IPS-11a (cell line): ENCODE results near the gene RBKS.
A peak's percentile ranks its signal among the peaks of the same experiment; 100 is the strongest.
"Not testable (repeated sequence)": the region's sequence is repeated elsewhere in the genome, so short reads cannot be mapped to it uniquely, and the experiment has no call there.

Experiments
- H3K4me3 ChIP-seq: one replicate; pipeline ENCODE4 v1.5.1; 2013; ENCODE audit warnings: low read depth, low read length, control low read depth

The RBKS gene

DNA sequence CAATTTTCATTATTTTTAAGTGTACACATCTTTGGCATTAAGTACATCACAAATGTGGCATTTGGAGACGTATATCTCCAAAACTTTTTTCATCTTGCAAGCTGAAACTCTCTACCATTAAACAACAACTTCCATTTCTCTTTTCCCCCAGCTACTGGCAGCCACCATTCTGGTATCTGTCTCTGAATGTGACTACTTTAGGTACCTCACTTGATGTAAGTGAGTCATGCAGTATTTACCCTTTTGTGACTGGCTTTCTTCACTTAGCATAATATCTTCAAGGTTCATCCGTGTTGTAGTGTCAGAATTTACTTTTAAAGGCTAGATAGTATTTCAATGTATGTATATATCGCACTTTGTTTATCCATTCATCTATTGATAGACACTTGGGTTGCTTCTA is 17.4 kb upstream of the RBKS start:
- no peak overlapping the region for H3K4me3 ChIP-seq

DNA sequence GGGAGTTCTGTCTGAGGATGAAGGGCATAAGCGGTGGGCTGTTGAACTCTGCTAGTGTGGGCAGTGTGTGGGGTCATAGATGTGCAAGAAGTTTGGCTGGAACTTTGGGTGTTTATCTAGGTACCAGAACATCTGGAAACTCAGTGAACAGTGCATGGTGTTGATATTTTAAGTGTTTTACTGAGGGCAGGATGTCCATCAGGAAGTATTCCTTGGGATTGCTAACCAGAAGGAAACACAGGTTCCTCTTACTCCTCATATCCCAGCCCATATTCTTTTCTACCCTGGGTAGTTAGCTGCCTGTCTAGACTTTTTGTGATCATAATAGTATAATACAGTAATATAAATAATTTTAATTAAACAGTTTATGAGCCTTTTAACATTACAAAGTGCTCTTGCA is 15.9 kb upstream of the RBKS start:
- no peak overlapping the region for H3K4me3 ChIP-seq

DNA sequence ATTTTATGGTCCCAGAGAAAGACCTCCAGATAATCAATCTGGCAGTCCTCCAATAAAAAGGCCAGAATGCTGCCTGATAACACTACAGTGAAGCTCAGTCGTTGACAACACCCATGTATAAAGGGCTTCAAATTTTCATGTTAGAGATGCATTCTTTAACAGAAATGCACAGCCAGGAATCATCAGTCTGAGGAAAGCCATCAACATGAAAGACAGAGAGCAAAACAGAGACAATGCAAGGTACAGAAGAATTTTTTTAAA is 14.1 kb upstream of the RBKS start:
- H3K4me3 ChIP-seq, result no peak overlapping the region

DNA sequence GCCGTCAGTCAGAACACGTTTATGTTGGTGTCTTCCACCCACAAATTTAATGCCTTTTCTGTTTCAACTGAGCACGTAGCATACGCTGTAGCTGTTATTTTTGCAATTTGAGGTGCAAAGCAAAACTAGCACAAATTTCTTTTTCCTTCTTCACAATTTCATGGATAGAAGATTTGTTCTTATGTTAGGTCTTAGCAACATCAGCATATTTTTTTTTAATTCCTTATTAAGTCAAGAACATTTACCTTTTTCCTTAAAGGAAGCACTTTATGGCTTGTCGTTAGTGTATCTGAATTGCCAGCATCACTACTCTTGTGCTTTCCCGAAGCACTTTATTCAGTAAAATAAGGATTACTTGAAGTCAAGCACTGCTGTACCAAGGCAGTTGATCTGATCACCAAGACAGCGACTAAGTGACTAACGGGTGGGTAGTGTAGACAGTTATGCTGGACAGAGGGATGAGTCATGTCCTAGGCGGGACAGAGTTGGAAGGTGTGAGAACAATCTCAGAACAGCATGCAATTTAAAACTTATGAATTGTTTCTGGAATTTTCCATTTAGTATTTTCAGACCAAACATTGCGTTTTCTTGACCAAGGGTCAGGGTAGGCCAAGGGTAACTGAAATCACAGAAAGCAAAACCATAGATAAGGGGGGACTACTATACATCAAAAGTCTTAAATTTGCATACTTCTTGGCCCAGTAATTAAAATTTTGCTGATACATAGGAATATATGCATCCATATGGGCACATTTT is 13.6 kb upstream of the RBKS start:
- H3K4me3 ChIP-seq, result no peak overlapping the region

DNA sequence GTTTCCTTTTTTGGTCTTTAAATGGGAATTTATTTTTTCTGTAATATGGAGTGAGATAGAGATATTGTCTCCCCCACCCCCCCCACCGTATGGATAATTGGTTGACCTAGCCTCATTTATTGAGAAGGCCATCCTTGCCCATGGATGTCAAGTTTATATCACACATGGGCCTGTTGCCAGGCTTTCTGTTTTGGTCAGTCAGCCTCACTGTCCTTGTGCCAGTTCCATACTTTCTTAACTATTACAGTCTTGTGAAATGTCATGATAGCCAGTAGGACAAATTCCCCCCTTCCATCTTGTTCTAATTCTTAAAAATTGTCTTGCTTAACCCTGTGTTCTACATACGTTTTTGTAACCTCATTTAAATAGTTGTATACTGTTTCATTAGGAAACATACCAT is 12.8 kb upstream of the RBKS start:
- no peak overlapping the region for H3K4me3 ChIP-seq

DNA sequence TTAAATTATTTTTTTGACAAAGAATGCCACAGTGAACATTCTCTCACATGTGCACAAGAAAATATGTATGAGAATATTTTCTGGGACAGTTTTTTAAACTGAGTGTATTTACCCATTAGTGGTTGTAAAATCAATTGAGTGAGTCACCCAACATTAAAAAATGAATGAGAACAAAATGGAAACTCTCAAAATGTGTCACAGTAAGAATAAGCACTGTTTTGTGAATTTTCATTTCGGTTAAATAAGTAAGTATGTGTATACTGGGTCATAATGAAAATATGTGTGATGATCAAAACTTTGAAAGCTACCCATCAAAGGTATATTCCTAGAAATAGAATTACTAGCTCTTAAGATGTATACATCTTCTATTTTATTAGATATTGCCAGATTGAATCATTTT is 11.9 kb upstream of the RBKS start:
- no peak overlapping the region for H3K4me3 ChIP-seq

DNA sequence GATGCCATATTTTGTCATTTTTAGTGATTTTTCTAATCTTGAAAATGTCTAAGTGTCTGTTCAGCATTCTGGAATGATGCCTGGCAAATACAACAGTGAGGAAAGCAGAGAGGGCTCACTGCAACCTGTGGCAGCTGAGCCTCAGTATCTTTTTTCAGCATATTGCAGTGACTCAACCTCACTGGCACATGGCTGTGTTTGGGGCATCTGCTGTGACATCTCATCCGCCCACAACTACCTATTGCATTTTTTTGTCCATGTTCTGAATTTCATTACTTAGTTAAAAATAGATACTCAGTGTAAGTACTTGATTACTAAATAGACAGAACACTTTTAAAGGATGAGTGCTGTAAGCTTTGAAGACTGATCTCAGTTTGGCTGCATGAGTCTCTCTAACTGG is 11.0 kb upstream of the RBKS start:
- no peak overlapping the region for H3K4me3 ChIP-seq

DNA sequence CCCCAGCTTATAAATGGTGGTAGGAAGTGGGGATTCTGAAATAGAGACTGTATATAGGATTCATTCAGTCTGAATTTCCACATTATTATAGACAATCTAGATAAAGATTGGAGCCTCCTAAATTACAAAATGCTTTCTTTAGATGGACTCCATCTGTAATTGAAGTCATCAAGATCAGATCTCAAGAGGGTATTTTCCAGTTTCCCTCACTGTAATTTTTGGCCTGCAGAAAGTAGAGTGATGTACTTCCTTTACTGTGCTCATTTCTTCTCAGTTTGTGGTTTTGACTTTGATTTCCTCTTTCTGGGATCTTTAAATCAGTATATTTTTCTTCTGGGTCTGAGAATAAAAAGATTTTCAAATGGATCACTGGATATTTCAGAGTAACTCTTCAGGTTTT is 7.5 kb upstream of the RBKS start:
- no peak overlapping the region for H3K4me3 ChIP-seq

DNA sequence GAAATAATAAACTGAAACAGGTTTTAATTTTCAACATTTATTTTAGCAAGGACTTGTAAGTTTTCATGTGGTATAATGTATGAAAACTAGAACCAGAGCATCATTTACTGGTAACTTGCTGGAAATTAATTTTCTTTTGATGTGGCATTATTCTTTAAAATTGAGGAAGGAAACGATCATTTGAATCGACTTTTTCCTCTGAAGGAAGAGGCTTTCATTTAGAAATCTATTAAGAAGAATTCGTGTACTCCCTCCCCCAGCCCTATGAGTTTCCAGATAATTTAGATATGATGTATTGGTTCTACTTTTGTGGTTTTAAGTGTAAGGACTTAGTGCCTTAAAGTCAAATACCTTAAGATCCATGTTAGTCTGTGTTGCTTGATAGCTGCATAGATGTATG is 2.8 kb upstream of the RBKS start:
- H3K4me3 ChIP-seq, result no peak overlapping the region

DNA sequence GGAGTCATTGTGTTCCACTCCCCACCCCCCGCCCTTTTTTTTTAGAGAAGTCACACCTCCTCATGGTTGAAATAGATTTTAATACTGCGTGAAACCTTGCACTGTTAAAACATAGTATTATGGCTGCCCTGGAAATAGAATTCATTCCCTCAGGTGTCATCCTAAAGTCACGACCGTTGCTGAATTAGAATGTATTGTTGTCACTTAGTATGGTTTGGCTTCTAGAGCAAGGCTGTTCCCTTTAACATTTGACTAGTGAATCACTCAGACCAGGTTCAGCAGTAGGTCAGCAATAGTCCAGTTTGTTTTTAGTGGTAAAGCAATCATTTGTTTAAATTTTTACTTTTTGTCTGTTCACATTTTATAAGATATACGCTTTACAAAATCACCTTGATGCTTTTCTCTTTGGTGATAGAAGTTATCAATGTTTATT is 1.5 kb upstream of the RBKS start:
- H3K4me3 ChIP-seq, result no peak overlapping the region

DNA sequence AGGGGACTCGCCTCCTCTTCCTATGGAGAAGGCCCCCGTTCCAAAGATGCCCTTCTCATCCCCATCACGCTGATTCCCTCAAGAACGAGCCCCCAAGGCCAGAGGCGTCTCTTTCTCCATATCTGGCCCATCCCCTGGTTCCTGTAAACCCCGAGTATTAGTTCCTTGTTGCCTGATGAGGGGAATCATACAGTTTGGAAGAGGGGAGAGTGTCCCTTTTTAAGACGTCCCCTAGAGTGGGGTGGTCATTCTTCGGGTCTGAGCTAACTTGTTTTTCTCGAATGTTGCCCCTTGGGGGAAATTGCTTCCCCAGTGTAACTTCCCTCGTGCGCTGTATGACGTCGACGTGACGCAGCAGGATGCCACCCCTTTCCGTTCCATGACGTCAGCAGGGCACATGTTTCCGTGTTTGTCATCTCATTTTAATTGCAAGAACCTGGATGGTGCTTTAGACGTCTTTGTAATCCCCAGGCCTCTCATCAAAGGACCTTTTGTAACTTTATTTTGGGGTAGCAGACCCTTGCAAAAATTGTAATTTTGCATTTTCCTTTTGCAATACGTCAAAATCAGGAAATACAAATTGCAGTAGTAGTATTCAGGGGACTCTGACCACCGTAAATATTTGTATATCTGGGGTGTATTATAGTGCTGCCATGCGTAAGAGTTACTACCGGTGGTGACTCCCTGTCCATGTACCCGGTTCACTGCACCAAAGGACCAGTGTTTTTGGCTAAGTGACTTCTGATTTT is 911 bp upstream of the RBKS start:
- peak overlapping the region; percentile 94 for H3K4me3 ChIP-seq

DNA sequence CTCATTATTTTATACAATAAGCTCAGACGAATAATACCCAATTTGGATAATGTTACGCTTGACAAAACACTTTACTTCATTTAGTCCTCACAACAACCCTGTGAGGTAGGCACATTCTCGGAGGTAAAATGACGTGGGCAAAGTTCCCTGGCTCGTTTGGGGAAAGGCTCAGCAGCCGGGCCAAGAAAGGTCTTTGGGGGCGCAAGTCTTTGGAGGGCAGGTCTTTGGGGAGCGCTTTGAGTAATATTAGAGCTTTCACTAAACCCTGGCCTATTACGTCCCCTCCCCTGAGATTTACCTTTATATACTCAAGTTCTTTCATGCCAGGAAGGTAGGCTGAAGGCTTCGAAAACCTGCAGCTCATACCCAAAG is 427 bp downstream of the RBKS start:
- peak overlapping the region; percentile 94 for H3K4me3 ChIP-seq

DNA sequence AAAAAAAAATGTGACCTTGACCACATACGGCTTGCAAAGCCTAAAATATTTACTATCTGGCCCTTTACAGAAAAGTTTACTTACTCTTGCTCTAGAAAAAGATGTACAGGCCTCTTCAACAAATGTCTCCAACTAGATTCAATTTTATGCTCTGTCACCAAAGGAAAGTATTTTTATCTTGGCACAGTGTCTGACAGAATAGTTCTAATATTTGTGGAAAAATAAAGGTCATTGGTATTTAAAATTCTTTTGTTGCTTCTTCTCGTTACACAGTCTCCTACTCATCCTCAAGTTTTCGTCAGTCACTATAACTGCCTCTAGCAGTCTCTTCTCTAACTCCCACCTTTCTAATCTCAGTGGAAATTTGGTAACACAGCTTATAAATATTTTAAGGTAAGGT is 1.4 kb downstream of the RBKS start:
- no peak overlapping the region for H3K4me3 ChIP-seq

DNA sequence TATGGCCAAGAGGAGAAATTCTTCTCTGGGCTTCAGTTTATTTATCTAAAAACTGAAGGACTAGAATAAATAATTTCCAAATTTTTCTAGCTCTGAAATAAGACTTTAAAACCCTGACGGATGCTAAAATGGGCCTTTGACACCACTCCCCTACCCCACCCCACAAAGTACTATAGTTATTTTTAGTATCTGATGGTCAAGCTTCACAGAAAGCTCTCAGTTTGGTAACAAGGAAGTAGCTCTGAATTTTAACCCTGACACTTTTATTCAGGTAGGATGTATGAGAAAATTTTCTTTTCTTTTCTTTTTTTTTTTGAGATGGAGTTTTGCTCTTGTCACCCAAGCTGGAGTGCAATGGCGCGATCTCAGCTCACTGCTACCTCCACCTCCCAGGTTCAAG is 2.4 kb downstream of the RBKS start:
- no peak overlapping the region for H3K4me3 ChIP-seq

DNA sequence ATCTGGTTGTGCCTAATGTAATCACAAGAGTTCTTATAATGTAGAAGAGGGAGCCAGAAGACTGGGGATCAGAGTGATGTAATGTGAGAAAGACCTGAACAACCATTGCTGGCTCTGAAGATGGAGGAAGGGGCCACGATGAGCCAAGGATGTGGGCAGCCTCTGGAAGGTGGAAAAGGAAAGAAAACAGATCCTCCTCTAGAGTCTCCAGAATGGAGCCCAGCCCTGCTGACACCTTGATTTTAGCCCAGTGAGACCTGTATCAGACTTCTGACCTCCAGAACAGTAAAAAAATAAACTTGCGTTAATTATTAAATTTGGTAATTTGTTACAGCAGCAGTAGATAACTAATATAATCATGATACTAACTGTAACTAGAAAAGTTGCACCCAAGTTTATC is 3.1 kb downstream of the RBKS start:
- no peak overlapping the region for H3K4me3 ChIP-seq

DNA sequence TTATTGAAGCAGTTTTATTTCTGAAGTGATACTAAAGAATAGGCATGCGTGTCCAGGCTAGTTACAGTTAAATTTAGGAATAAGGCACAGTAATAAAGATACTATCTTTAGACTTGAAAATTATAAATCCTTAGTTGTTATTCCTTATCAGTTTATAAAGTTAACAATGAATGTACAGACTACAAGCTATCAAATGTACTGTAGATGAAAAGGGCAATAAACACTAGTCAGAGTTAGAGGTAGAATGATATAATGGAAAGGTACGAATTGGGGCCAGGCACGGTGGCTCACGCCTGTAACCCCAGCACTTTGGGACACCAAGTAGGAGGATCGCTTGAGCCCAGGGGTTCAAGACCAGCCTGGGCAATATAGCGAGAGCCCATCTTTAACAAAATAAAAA is 3.9 kb downstream of the RBKS start:
- no peak overlapping the region for H3K4me3 ChIP-seq

DNA sequence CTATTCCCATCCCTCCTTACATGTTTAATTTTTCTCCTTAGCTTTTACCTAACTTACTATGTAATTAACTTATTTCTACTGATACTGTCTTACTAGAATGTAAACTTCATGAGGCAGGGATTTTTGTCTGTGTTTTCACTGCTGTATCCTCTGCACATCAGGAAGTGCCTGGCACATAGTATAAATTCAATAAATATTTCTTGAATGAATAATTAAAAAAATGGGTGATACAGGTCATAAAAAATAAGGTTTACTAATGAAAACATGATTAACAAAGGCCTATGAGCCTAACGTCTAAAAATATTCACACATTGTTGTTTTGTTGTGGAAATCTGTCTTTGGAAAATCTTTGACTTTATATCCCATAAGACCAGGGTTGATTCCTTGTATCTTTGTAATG is 4.5 kb downstream of the RBKS start:
- H3K4me3 ChIP-seq, result no peak overlapping the region

DNA sequence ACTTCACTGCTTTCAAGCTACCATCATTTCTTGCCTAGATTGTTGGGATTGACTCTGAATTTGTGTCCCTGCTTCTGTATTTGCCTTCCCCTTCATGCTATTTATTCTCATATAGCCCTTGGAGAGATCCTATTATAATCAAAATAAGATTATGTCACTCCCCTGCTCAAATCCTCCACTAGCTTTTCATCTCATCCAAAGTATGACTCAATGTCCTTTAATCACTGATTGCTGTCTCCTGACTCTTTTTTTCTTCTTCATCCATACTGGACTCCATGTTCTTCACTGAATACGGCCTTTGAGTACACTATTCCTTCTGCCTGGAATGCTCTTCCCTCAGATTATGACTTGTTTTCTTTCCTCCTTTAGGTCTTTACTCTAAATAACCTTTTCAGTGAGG is 5.0 kb downstream of the RBKS start:
- H3K4me3 ChIP-seq, result no peak overlapping the region

DNA sequence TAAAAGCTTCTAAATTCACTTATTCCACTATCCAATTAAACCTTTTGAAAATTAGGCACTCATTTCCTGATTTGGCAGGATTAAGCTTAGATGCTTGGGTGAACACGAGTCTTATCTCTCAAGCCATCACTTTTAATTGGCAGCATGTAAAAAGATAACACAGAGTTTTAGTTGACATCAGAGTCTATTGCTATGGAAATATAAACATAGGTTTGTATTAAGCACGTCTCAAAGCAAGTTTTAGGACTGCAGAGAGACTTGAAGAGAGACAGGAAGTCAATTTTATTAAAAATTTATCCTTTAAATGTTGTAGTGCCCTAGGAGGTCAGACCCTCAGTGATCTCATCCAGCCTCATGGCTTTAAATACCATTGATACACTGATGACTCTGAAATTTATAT is 5.6 kb downstream of the RBKS start:
- H3K4me3 ChIP-seq, result no peak overlapping the region

DNA sequence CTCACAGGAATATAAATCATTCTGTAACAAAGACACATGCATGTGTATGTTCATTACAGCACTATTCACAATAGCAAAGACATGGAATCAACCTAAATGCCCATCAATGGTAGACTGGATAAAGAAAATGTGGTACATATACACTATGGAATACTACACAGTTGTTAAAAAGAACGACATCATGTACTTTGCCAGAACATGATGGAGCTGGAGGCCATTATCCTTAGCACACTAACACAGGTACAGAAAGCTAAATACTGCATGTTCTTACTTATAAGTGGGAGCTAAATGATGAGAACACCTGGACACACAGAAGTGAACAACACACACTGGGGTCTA is 7.6 kb downstream of the RBKS start:
- H3K4me3 ChIP-seq, result not testable (repeated sequence)

DNA sequence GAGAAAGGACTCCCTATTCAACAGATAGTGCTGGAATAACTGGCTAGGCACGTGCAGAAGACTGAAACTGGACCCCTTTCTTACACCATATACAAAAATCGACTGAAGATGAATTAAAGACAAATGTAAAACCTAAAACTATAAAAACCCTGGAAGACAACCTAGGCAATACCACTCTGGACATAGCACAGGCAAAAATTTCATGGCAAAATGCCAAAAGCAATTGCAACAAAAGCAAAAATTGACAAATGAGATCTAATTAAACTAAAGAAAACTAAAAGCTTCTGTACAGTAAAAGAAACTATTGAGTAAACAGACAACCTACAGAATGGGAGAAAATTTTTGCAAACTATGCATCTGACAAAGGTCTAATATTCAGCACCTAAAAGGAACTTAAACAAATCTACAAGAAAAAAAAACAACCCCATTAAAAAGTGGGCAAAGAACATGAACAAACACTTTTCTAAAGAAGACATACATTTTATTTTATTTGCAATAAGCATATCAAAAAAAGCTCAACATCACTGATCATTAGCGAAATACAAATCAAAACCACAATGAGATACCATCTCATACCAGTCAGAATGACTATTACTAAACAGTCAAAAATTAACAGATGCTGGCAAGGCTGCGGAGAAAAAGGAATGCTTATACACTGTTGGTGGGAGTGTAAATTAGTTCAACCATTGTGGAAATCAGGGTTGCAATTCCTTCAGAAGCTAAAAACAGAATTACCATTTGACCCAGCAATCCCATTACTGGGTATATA is 8.2 kb downstream of the RBKS start:
- H3K4me3 ChIP-seq, result not testable (repeated sequence)

DNA sequence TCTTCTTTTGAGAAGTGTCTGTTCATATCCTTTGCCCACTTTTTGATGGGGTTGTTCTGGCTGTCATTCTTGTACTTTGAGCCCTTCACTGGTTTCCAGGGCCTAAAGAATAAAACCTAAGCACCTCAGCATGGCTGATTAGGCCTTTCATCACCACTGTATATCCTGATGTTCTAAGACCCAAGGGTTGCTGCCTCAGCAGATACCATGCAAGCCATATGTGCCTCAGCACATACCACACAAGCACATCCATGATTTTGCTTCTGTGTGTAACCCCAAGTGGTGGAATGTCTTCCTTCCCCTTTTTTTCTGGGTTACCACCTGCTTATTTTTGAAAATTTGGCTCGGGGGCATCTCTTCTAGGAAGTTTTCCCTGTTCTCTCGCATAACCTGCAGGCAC is 11.4 kb downstream of the RBKS start:
- no peak overlapping the region for H3K4me3 ChIP-seq
